OCI-LY1 (cell line): Measurements from ENCODE around the gene GSE1.

Experiments used
- H2AFZ ChIP-seq: fragments of 200-600 bp; sonication (generic), shearing (Covaris generic); 2 replicates; pipeline ENCODE4 v1.6.0; 2014; ENCODE audit warnings: antibody characterized with exemption, mild to moderate bottlenecking, low read length
- H3F3A ChIP-seq: fragments of 200-600 bp; sonication (generic), shearing (Covaris generic); 2 replicates; pipeline ENCODE4 v1.6.0; 2014; ENCODE audit warnings: mild to moderate bottlenecking, antibody characterized with exemption, low read length, moderate library complexity; ENCODE audit not compliant: insufficient read depth
- H3K27ac ChIP-seq: fragments of 200-600 bp; sonication (generic); 2 replicates; pipeline ENCODE4 v1.5.1; 2014; ENCODE audit warnings: low read length, mixed run types, mild to moderate bottlenecking, low read depth; ENCODE audit not compliant: poor library complexity, severe bottlenecking
- H3K27me3 ChIP-seq: fragments of 200-600 bp; sonication (generic); 2 replicates; pipeline ENCODE4 v1.6.0; 2014; ENCODE audit warnings: antibody characterized with exemption, mild to moderate bottlenecking, low read length, moderate library complexity; ENCODE audit not compliant: insufficient read depth
- H3K36me3 ChIP-seq: fragments of 200-600 bp; sonication (generic); 2 replicates; pipeline ENCODE4 v1.6.1; 2014; ENCODE audit warnings: mild to moderate bottlenecking, antibody characterized with exemption, low read length, moderate library complexity, mixed read lengths; ENCODE audit not compliant: insufficient read depth
- H3K4me1 ChIP-seq: fragments of 200-600 bp; sonication (generic); 2 replicates; pipeline ENCODE4 v1.5.1; 2014; ENCODE audit warnings: mild to moderate bottlenecking, low read length, moderate library complexity; ENCODE audit not compliant: insufficient read depth, severe bottlenecking
- H3K4me2 ChIP-seq: fragments of 200-600 bp; sonication (generic), shearing (Covaris generic); 2 replicates; pipeline ENCODE4 v1.6.1; 2014; ENCODE audit warnings: low read length
- H3K4me3 ChIP-seq: fragments of 200-600 bp; sonication (generic); 2 replicates; pipeline ENCODE4 v1.5.1; 2014; ENCODE audit warnings: low read length, low read depth, mild to moderate bottlenecking, mixed read lengths; ENCODE audit not compliant: poor library complexity, severe bottlenecking
- H3K79me2 ChIP-seq: fragments of 200-600 bp; shearing (Covaris generic); 2 replicates; pipeline ENCODE4 v1.6.1; 2016; ENCODE audit warnings: mixed run types, low read length, mixed read lengths; ENCODE audit not compliant: insufficient read depth
- H3K9ac ChIP-seq: fragments of 200-600 bp; sonication (generic), shearing (Covaris generic); 2 replicates; pipeline ENCODE4 v1.6.1; 2014; ENCODE audit warnings: mild to moderate bottlenecking, low read length, mixed read lengths
- H3K9me2 ChIP-seq: fragments of 200-600 bp; sonication (generic), shearing (Covaris generic); 2 replicates; pipeline ENCODE4 v1.6.1; 2014; ENCODE audit warnings: low read depth, mild to moderate bottlenecking, low read length, mixed read lengths
- H3K9me3 ChIP-seq: fragments of 200-600 bp; shearing (Covaris generic); 2 replicates; pipeline ENCODE4 v1.6.1; 2014; ENCODE audit warnings: low read length, mixed read lengths
- H4K20me1 ChIP-seq: fragments of 200-600 bp; sonication (generic), shearing (Covaris generic); 2 replicates; pipeline ENCODE4 v1.6.0; 2016; ENCODE audit warnings: mild to moderate bottlenecking, low read length; ENCODE audit not compliant: insufficient read depth
- CTCF ChIP-seq: fragments of 200-600 bp; sonication (generic), shearing (Covaris generic); IDR thresholded peaks from 2 replicates; pipeline ENCODE4 v1.5.1; 2017; ENCODE audit warnings: mild to moderate bottlenecking, antibody characterized with exemption, low read length, moderate library complexity, mixed read lengths
- EZH2 ChIP-seq: fragments of 200-600 bp; sonication (generic), shearing (Covaris generic); IDR thresholded peaks from 2 replicates; pipeline ENCODE4 v1.8.0; 2017; ENCODE audit warnings: borderline replicate concordance, mixed run types, mild to moderate bottlenecking, antibody characterized with exemption, low read length, moderate library complexity, mixed read lengths

Gene GSE1

GRCh38 chr16:85565340-85565739 is 47.8 kb upstream of the GSE1 start:
- Histone ChIP-seq H3K4me3 (no peak overlapping the region), H3K4me2 (no peak overlapping the region; the same call in 1 of the 2 replicates), H3K79me2 (0 out of 2 replicates have a peak, but pooled peaks cover 9% of the 10 kb centered on the region), H3K4me1 (peaks cover 73% of the 10 kb centered on the region), H4K20me1 (no peaks in the 10 kb centered on the region), H2AFZ (no peak overlapping the region), H3K27ac (peak overlapping the region; percentile 85), H3K36me3 (peaks cover 16% of the 10 kb centered on the region), H3K9me3 (no peaks in the 10 kb centered on the region), H3K27me3 (no peaks in the 10 kb centered on the region), H3K9ac (no peak overlapping the region), H3F3A (peaks cover 4% of the 10 kb centered on the region; the same call in 1 of the 2 replicates), H3K9me2 (no peaks in the 10 kb centered on the region)
- TF ChIP-seq EZH2, result no peak
- no peak for TF ChIP-seq CTCF

GRCh38 chr16:85565801-85566526 is 47.2 kb upstream of the GSE1 start:
- TF ChIP-seq EZH2 (no peak), CTCF (no peak)
- no peaks in the 10 kb centered on the region for H3K27me3 ChIP-seq
- H3K4me2 ChIP-seq, result peak overlapping the region; percentile 48; the same call in 1 of the 2 replicates
- H3F3A ChIP-seq, result peaks cover 5% of the 10 kb centered on the region; the same call in 1 of the 2 replicates
- H3K9me2 ChIP-seq, result no peaks in the 10 kb centered on the region
- H2AFZ ChIP-seq, result no peak overlapping the region
- H3K4me3 ChIP-seq, result no peak overlapping the region
- peak overlapping the region; percentile 85 for H3K27ac ChIP-seq
- H3K9me3 ChIP-seq, result no peaks in the 10 kb centered on the region
- 0 out of 2 replicates have a peak, but pooled peaks cover 9% of the 10 kb centered on the region for H3K79me2 ChIP-seq
- H3K36me3 ChIP-seq, result peaks cover 16% of the 10 kb centered on the region
- peaks cover 75% of the 10 kb centered on the region for H3K4me1 ChIP-seq
- no peaks in the 10 kb centered on the region for H4K20me1 ChIP-seq
- H3K9ac ChIP-seq, result no peak overlapping the region

- Histone ChIP-seq H3K4me3 (peak overlapping the region; percentile 11), H3K4me2 (peak overlapping the region; percentile 48; the same call in 1 of the 2 replicates), H3K27ac (peak overlapping the region; percentile 85)
Measured at GRCh38 chr16:85566561-85567100, 46.5 kb upstream of the GSE1 start.

More at GRCh38 chr16:85566561-85567100, 46.5 kb upstream of the GSE1 start:
- Histone ChIP-seq H3K9me2 (no peaks in the 10 kb centered on the region), H3F3A (peaks cover 5% of the 10 kb centered on the region; the same call in 1 of the 2 replicates), H3K9me3 (no peaks in the 10 kb centered on the region), H3K36me3 (peaks cover 17% of the 10 kb centered on the region), H3K4me1 (peaks cover 76% of the 10 kb centered on the region), H3K9ac (no peak overlapping the region), H3K27me3 (no peaks in the 10 kb centered on the region), H2AFZ (no peak overlapping the region), H3K79me2 (0 out of 2 replicates have a peak, but pooled peaks cover 9% of the 10 kb centered on the region), H4K20me1 (no peaks in the 10 kb centered on the region)
- peak; percentile 27; the same call in 1 of the 2 replicates for TF ChIP-seq CTCF
- no peak for TF ChIP-seq EZH2
